Medulla oblongata (tissue), 1 donor: ENCODE results near the gene KRTAP5-11.
"Not testable (repeated sequence)": the region's sequence is repeated elsewhere in the genome, so short reads cannot be mapped to it uniquely, and the experiment has no call there.

Experiments
- DNase-seq: peaks from one replicate; pipeline ENCODE4 v3.0.0-alpha.2; 2015; ENCODE audit errors: extremely low spot score

Gene KRTAP5-11, protein sequence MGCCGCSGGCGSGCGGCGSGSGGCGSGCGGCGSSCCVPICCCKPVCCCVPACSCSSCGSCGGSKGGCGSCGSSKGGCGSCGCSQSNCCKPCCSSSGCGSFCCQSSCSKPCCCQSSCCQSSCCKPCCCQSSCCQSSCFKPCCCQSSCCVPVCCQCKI

DNA sequence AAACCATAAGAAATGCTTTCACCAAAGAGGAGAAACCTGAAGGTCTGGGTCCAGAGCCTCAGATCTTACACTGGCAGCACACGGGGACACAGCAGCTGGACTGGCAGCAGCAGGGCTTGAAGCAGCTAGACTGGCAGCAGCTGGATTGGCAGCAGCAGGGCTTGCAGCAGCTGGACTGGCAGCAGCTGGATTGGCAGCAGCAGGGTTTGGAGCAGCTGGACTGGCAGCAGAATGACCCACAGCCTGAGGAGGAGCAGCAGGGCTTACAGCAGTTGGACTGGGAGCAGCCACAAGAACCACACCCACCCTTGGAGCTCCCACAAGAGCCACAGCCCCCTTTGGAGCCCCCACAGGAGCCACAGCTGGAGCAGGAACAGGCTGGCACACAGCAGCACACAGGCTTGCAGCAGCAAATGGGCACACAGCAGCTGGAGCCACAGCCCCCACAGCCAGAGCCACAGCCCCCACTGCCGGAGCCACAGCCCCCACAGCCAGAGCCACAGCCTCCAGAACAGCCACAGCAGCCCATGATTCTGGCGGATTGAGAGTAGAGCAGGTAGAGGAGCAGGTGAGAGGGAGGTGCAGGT, at the start of gene KRTAP5-11:
TSS of gene KRTAP5-11 (minus strand) at position 567 of the 587 bp plus-strand sequence. CDS start at position 529, 38 bp downstream.
- no peak for DNase-seq

DNA sequence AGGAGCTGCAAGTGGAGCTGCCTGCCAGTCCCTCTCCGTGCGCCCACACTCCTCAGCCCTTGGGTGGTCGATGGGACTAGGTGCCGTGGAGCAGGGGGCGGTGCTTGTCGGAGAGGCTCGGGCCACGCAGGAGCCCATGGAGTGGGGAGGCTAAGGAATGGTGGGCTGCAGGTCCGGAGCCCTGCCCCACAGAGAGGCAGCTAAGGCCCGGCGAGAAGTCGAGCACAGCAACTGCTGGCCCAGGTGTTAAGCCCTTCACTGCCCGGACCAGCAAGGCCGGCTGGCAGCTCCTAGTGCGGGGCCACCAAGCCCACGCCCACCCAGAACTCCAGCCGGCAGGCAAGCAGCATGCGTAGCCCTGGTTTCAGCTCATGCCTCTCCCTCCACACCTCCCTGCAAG, 48.9 kb upstream of the KRTAP5-11 start:
- not testable (repeated sequence) for DNase-seq

DNA sequence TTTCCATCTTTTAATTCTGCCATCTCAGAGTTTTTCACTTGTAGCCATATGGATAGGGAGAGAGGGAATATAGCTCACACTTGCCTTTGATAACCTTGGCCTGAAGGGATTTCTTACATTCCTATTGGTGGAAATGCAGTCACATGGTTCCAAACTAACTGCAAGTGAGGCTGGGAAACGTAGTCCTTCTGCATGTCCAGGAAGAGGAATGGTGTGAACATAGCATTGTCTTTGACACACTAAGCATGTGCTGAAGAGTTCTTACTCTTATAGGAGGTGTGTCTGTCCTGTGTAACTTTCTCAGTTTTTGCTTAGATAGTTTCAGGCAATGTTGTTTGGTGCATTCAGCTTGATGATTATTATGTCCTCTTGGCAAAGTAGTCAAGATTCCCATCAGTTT, 47.4 kb upstream of the KRTAP5-11 start:
- not testable (repeated sequence) for DNase-seq

DNA sequence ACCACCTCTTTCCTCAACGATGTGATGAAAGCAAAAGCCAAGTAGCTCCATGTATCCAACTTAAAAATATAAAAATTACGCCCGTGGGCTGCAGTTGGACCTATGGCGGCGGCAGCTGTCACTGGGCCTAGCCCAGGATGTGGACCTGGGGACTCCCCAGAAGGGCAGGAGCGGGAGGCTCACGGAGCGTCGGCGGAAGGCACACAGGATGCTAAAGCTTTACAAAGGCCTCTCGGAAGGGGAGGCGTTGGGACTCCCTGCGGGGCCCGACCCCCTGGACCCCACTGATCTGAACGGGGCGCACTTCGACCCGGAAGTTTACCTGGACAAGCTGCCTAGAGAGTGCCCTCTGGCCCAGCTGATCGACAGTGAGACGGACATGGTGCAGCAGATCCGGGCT, 46.3 kb upstream of the KRTAP5-11 start:
- DNase-seq, result not testable (repeated sequence)

DNA sequence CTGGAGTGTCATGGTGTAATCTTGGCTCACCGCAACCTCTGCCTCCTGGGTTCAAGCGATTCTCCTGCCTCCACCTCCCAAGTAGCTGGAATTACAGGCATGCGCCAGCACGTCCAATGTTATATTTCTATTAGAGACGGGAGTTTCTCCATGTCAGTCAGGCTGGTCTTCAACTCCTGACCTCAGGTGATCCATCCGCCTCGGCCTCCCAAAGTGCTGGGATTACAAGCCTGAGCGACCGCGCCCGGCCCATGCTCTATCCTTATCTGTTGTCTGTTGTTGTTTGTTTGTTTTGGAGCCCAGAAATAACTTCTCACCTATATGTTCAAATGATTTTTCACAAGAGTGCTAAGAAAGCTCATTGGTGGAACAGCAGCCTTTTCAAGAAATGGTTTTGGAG, 40.6 kb upstream of the KRTAP5-11 start:
- not testable (repeated sequence) for DNase-seq

DNA sequence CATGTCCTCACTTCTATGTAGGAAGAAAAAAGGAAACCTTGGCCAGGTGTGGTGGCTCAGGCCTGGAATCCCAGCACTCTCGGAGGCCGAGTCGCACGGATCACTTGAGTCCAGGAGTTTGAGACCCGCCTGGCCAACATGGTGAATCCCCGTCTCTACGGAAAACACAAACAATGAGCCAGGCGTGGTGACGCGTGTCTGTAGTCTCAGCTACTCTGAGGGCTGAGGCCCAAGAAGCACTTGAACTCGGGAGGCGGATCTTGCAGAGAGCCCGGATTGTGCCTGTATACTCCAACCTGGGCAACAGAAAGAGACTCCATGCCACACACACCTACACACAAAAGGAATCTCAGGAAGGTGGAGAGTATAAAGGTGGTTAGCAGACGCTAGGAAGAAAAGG, 39.9 kb upstream of the KRTAP5-11 start:
- DNase-seq, result not testable (repeated sequence)

DNA sequence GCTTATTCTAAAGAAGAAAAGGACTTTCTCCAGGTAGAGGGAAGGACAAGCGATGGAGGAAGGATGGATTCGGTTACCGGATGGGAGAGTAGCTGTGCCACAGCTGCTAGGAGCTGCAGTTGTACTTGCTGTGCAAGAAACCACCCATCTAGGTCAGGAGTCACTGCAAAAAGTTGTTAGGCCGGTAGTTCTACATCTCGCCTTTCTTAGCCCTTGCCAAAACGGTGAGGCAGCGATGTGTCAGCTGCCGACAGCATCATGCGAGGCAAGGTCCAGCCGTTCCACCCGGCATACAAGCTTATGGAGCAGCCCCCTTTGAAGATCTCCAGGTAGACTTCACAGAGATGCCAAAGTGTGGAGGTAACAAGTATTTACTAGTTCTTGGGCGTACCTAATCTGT, 32.3 kb upstream of the KRTAP5-11 start:
- DNase-seq, result not testable (repeated sequence)

DNA sequence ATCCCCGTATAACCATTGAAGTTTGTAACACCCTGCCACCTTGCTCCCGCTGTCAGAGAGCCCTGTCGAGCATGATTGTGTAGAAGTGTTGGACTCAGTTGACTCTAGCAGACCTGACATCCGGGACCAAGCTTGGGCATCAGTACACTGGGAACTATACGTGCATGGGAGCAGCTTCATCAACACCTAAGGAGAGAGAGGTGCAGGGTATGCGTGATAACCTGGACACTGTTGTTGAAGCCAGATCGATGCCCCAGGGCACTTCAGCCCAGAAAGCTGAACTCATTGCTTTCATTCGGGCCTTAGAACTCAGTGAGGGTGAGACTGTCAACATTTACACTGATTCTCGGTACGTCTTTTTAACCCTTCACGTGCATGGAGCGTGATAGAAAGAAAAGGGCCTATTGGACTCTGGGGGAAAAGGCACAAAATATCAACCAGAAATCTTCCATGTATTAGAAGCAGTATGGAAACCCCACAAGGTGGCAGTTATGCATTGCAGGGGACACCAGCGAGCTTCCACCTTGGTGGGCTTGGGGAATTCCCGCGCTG, 31.8 kb upstream of the KRTAP5-11 start:
- not testable (repeated sequence) for DNase-seq

DNA sequence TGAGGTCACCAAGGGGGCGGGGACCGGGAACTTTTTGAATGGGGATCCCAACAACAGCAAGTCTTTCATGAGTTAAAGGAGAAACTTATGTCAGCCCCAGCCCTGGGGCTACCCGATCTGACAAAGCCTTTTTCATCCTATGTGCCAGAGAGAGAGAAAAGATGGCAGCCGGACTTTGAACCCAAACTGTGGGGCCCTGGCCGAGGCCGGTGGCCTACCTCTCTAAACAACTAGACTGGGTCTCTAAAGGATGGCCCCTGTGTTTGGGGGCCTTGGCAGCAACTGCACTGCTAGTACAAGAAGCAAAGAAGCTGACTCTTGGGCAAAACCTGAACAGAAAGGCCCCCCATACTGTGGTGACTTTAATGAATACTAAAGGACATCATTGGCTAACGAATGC, 31.3 kb upstream of the KRTAP5-11 start:
- not testable (repeated sequence) for DNase-seq

DNA sequence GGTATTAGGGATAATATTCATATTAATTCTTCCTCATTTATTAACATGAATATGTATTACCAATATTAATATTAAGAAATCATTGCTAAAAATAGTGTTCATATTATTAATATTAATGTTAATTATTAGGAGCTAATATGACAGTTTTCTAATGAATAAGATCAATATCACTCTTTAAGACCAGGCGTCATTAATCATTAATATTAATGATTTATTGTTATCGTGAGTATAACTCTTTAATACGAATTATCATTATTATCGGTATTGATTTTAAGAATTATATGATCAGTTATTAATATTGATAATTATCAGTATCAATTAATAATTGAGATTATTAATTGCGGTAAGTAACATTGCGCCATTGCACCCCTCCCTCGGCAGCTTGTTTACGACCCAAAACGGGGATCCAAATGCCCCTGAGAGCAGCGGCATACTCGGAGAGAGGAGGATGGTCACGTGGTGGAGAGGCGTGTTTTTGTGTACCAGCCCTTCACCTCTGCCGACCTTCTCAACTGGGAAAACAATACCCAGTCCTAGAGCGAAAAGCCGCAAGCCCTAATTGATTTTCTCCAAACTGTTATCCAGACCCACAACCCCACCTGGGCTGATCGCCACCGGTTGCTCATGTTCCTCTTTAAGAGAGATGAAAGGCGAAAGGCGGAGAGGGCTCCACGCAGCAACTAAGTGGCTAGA, 28.7 kb upstream of the KRTAP5-11 start:
- not testable (repeated sequence) for DNase-seq

DNA sequence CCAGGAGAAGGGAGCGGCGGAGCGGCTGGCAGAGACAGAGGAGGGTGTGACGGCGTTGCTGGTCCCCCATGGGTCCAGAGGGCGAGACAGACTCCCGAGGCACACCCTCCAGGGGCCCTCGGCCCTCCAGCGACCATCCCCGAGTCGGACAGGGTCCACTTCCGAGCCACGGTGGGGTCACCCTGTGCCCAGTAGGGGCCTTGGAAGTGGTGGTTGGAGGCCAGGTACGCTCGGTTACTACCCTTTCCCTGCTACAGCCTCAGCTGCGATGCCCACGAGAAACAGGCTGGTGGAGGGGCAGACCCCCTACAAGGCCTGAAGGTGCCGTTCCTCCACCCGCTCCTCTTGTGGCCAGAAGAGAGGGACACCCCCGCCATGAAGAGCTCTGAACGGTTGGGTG, 25.6 kb upstream of the KRTAP5-11 start:
- not testable (repeated sequence) for DNase-seq

DNA sequence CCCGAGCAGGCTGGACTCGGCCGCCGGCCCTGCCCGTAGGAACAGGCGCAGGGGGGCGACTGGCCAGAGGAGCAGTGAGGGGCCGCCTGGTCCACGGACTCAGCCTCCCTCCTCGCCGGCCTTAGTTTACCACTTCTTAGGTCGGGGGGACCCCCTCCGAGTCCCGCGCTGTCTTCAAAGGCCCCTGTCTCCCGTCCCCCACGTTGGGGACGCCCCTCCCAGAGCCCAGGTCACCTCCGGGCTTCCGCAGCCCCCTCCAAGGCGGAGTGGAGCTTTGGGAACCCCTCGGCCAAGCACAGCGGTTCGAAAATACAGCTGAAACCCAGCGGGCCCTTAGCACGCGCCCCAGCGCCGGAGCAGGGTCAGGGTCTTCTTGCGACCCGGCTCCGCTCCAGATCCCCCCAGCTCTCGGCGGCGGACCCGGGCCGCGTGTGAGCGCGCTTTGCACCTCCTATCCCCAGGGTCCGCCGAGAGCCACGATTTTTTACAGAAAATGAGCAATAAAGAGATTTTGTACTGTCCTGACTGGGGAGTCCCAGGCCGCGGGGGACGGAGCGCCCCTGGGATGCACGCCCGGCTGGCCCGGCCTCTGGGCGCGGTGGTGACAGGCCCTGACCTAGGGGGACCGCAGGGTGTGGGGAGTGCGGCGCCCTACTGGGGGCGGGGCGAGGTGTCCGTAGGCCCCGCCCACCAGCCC, 25.0 kb upstream of the KRTAP5-11 start:
- DNase-seq, result not testable (repeated sequence)

DNA sequence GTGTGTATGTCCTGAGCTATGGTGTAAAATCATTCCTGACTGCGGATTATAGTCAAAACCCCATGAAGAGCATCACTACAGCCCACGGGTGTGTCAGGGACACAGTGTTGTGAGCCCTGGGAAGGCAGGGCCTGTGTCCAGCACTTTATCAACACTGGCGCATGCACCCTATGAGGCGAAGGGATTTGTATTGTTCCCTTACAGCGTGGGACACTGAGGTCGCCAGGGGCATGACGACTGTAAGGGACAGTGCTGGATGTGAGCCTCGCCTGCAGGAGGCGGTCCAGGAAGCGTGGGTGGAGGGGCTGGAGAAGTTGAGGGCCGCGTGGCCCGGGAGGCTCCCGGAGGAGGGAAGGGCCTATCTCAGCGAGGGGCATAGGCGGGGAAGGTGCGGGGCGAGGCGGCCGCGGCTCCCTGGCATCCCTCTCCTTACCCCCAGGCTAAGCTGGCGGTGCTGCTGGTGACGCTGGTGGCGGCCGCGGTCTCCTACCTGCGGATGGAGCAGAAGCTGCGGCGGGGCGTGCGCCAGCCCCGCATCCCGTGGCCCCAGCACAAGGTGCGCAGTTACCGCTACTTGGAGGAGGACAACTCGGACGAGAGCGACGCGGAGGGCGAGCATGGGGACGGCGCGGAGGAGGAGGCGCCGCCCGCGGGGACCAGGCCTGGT, 24.3 kb upstream of the KRTAP5-11 start:
- not testable (repeated sequence) for DNase-seq

DNA sequence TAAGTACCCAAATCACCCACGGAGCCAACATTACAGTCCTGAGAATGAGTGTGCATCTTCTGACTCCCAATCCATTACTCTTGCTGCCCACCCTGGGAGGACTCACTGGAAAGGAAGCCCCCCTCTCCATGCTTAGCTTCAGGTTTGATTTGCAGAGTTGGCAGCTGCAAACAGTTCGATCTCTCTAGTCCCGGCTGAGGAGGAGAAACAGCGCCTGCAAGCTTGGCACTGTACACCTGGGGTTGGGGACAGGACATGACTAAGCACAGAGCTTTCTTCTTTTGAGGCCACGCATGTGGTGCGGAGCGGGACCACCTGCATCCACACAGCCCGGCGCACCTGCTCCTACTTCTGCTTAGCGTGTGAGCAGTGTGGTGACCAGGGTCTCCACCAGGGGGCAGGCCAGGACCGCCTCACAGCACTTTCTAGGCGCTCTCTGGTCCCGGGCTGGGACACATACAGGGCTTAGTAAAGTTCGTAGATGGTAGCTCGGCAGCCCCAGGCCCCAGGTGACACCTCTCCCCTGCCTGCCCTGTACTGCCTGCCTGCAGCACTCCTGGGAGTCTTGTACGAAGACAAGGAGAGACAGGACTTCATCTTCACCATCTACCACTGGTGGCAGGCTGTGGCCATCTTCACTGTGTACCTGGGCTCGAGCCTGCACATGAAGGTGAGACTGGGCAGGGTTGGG, 22.3 kb upstream of the KRTAP5-11 start:
- DNase-seq, result not testable (repeated sequence)

DNA sequence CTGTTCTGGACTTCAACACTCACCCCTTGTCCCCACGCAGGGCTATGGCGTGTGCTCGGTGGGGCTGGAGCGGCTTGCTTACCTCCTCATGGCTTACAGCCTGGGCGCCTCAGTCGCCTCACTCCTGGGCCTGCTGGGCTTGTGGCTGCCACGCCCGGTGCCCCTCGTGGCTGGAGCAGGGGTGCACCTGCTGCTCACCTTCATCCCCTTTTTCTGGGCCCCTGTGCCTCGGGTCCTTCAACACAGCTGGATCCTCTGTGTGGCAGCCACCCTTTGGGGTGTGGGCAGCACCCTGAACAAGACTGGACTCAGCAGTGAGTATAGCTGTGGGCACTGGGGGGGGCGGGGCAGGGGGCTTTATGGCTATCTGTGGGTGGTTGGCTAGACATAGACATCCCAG, 20.5 kb upstream of the KRTAP5-11 start:
- DNase-seq, result not testable (repeated sequence)

DNA sequence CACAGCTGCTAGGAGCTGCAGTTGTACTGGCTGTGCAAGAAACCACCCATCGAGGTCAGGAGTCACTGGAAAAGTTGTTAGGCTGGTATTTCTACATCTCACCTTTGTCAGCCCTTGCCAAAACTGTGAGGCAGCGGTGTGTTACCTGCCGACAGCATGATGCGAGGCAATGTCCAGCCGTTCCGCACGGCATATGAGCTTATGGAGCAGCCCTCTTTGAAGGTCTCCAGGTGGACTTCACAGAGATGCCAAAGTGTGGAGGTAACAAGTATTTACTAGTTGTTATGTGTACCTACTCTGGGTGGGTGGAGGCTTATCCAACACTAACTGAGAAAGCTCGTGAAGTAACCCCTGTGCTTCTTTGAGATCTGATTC, 6.9 kb upstream of the KRTAP5-11 start:
- not testable (repeated sequence) for DNase-seq

DNA sequence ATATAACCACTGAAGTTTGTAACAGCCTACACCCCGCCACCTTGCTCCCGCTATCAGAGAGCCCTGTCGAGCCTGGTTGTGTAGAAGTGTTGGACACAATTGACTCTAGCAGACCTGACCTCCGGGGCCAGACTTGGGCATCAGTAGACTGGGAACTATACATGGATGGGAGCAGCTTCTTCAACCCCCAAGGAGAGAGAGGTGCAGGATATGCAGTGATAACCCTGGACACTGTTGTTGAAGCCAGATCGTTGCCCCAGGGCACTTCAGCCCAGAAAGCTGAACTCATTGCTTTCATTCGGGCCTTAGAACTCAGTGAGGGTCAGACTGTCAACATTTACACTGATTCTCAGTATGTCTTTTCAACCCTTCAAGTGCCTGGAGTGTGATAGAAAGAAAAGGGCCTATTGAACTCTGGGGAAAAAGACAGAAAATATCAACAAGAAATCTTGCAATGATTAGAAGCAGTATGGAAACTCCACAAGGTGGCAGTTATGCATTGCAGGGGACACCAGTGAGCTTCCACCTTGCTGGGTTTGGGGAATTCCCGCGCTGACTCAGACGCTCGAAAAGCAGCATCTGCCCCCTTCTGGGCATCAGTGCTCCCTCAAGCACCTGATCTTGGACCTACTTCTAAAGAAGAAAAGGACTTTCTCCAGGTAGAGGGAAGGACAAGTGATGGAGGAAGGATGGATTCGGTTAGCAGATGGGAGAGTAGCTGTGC, 6.3 kb upstream of the KRTAP5-11 start:
- DNase-seq, result not testable (repeated sequence)

DNA sequence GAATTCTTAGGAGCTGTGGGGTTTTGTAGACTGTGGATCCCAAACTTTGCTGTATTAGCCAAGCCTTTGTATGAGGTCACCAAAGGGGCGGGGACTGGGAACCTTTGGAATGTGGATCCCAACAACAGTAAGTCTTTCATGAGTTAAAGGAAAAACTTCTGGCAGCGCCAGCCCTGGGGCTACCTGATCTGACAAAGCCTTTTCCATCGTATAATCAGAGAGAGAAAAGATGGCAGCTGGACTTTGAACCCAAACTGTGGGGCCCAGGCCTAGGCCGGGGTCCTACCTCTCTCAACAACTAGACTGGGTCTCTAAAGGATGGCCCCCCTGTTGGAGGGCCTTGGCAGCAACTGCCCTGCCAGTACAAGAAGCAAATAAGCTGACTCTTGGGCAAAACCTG, 5.6 kb upstream of the KRTAP5-11 start:
- not testable (repeated sequence) for DNase-seq

DNA sequence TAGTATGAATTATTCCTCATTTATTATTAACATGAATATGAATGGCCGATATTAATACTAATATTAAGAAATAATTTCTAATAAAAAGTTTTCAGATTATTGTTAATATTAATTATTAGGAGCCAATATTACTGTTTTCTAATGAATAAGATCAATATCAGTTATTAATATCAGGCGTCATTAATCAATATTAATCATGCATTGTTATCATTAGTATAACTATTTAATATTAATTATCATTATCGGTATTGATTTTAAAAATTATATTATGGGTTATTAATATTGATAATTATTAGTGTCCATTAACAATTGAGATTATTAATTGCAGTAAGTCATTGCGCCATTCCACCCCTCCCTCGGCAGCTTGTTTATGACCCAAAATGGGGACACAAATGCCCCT, 3.0 kb upstream of the KRTAP5-11 start:
- DNase-seq, result not testable (repeated sequence)

DNA sequence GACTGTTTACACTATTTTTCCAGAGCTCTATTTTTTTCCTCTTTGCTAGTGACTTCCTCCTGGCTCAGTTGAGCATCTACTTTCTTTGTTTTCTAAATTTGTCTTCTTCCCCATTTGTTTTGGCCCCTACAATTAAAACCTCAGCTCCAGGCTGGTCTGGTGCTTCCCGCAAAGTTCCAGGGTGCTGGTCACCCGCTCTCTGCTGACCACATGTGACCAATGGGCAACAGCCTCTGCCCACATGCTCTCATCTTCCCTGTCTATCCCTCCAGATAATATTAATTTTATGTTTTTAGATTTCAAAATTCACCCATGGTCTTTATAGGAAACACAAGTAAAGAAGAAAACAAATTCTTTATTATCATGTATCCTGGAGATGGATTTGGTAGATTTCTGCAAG, 294 bp upstream of the KRTAP5-11 start:
- peak; percentile 13 for DNase-seq
